GM19468 (cell line): ENCODE measurements around the gene OTULINL.

Source experiments
- ATAC-seq: cut with Tn5 transposase; IDR thresholded peaks from one replicate; pipeline ENCODE4 v1.9.1; 2021; ENCODE audit warnings: mild to moderate bottlenecking, moderate library complexity, moderate number of reproducible peaks; ENCODE audit not compliant: unreplicated experiment; ENCODE audit errors: extremely low read depth

OTULINL gene

DNA sequence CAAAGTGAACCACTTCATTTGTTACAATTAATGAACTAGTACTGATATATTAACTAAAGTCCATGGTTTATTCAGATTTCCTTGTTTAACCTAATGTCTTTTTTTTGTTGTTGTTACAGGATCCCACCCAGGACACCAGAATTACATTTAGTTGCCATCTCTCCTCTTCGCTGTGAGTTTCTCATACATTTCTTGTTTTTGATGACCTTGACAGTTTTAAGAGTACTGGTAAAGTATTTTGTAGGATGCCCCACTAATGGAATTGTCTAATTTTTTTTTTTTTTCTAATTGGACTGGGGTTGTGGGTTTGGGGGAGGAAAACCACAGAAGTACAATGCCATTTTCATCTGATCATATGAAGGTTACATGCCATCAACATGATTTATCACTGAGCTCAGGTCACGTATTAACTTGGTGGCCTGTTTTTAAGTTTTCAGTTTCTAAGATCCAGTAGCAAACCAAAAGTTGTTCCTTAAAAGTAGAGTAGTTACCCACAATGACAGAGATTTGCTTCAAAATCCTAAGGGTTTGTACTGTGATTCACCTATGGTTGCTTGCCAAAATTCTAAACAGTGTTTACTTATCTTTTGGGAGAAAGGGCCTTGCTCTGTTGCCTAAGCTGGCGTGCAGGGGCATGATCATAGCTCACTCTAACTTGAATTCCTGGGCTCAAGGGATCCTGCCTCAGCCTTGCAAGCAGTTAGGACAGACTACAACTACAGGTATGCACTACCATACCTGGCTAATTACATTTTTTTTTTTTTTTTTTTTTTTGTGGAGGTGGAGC, 78.4 kb downstream of the OTULINL start:
- ATAC-seq, result no peak

DNA sequence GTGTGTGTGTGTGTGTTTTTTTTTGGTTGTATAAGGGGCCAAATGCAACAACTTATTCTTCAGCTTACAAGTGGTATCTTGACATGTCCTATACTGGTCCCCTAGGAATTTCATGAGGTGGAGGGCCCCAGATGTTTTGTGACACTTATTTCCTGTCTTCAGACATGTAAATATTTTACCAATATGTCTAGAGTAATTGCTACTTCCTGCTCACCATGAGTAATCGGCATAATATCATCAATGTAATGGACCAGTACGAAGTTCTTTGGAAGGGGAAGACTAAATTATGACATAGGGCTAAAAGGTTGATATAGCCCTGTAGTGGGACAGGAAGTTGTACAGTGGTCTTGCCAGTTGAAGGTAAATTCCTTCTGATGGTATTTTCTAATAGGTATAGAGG, 79.2 kb downstream of the OTULINL start:
- no peak for ATAC-seq
